HEK293T (cell line): Measurements from ENCODE around the gene DMD.

Experiments
- CTCF ChIA-PET: fragments of 350-600 bp; formaldehyde crosslinking; extraction: SDS; loops from one replicate; lab custom pipeline; 2021; ENCODE audit warnings: antibody characterized with exemption, inconsistent platforms; lab: Yijun Ruan, JAX
- POLR2A ChIA-PET: fragments of 350-600 bp; formaldehyde crosslinking; extraction: SDS; loops from one replicate; lab custom pipeline; 2020; ENCODE audit warnings: antibody characterized with exemption, inconsistent platforms; lab: Yijun Ruan, JAX
- DNase-seq: peaks from one replicate; pipeline ENCODE4 v3.0.0; 2012; ENCODE audit warnings: mixed read lengths; ENCODE audit errors: extremely low spot score
- ARNT ChIP-seq: fragments of 450-650 bp; IDR thresholded peaks from 2 replicates; pipeline ENCODE4 v1.6.1; 2017; ENCODE audit warnings: mild to moderate bottlenecking
- BHLHE40 ChIP-seq: fragments of 450-650 bp; IDR thresholded peaks from 2 replicates; pipeline ENCODE4 v1.6.1; 2016; ENCODE audit warnings: mild to moderate bottlenecking, moderate library complexity, borderline replicate concordance
- CTBP1 ChIP-seq: fragments of 450-650 bp; IDR thresholded peaks from 2 replicates; pipeline ENCODE4 v1.6.1; 2016; ENCODE audit warnings: borderline replicate concordance
- ELF4 ChIP-seq: fragments of 450-650 bp; IDR thresholded peaks from 2 replicates; pipeline ENCODE4 v1.6.1; 2017; ENCODE audit warnings: antibody characterized with exemption
- FOXA1 ChIP-seq: fragments of 450-650 bp; IDR thresholded peaks from 2 replicates; pipeline ENCODE4 v1.6.1; 2016; ENCODE audit warnings: mild to moderate bottlenecking
- FOXK2 ChIP-seq: fragments of 450-650 bp; IDR thresholded peaks from 2 replicates; pipeline ENCODE4 v1.6.1; 2016; ENCODE audit warnings: mild to moderate bottlenecking
- FOXM1 ChIP-seq: fragments of 450-650 bp; IDR thresholded peaks from 2 replicates; pipeline ENCODE4 v1.6.1; 2017; ENCODE audit warnings: mild to moderate bottlenecking, borderline replicate concordance
- HDGF ChIP-seq: fragments of 450-650 bp; IDR thresholded peaks from 2 replicates; pipeline ENCODE4 v1.6.1; 2017; ENCODE audit warnings: antibody characterized with exemption, borderline replicate concordance
- L3MBTL2 ChIP-seq: fragments of 450-650 bp; conservative IDR thresholded peaks from 2 replicates; pipeline ENCODE4 v1.6.1; 2016; ENCODE audit warnings: mild to moderate bottlenecking
- LEF1 ChIP-seq: fragments of 450-650 bp; IDR thresholded peaks from 2 replicates; pipeline ENCODE4 v1.6.1; 2017; ENCODE audit warnings: mild to moderate bottlenecking, borderline replicate concordance
- NFRKB ChIP-seq: fragments of 450-650 bp; IDR thresholded peaks from 2 replicates; pipeline ENCODE4 v1.6.1; 2016; ENCODE audit warnings: mild to moderate bottlenecking, moderate library complexity
- SP1 ChIP-seq: fragments of 450-650 bp; IDR thresholded peaks from 2 replicates; pipeline ENCODE4 v1.6.1; 2017
- SUZ12 ChIP-seq: fragments of 450-650 bp; IDR thresholded peaks from 2 replicates; pipeline ENCODE4 v1.6.1; 2016; ENCODE audit warnings: mild to moderate bottlenecking
- TARDBP ChIP-seq: fragments of 450-650 bp; IDR thresholded peaks from 2 replicates; pipeline ENCODE4 v1.6.1; 2016
- ZNF384 ChIP-seq: fragments of 450-650 bp; IDR thresholded peaks from 2 replicates; pipeline ENCODE4 v1.6.1; 2016
- TF ChIP-seq, protein P1 (sequence below): fragments of 450-650 bp; IDR thresholded peaks from 2 replicates; pipeline ENCODE4 v1.6.1; 2016

DMD gene

DNA sequence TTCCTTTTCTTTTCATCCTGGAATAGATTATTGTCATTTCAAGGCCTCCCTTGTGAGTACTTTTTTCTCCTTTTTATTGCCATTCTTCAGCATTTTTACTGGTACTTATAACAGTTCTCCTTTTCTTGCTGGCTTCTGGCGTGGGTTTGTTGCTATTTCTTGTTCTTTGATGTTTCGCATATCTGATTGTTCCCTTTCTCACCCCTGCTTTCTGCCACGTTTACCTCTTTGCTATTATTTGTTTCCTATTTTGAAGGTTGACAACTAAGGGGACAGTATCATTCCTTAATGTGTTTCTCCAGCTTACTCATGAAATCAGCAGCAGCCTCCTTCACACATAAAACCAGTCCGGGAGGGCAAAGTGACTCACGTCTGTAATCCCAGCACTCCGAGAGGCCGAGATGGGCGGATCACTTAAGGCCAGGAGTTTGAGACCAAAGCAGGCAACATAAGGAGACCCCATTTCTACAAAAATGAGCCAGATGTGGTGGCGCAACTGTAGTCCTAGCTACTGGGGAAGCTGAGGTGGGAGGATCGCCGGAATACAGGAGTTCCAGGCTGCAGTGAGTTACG, 72.6 kb downstream of the DMD start:
- DNase-seq, result no peak
- TF ChIP-seq ZNF384, result no peak
- TF ChIP-seq FOXK2, result no peak
- TF ChIP-seq ELF4, result no peak
- no peak for TF ChIP-seq SUZ12
- TF ChIP-seq FOXM1, result no peak
- TF ChIP-seq HDGF, result no peak
- TF ChIP-seq SP1, result no peak
- TF ChIP-seq, protein P1, sequence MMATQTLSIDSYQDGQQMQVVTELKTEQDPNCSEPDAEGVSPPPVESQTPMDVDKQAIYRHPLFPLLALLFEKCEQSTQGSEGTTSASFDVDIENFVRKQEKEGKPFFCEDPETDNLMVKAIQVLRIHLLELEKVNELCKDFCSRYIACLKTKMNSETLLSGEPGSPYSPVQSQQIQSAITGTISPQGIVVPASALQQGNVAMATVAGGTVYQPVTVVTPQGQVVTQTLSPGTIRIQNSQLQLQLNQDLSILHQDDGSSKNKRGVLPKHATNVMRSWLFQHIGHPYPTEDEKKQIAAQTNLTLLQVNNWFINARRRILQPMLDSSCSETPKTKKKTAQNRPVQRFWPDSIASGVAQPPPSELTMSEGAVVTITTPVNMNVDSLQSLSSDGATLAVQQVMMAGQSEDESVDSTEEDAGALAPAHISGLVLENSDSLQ, result no peak
- TF ChIP-seq BHLHE40, result no peak
- no peak for TF ChIP-seq L3MBTL2
- no peak for TF ChIP-seq LEF1
- no peak for TF ChIP-seq TARDBP
- no peak for TF ChIP-seq CTBP1
- TF ChIP-seq NFRKB, result no peak
- TF ChIP-seq FOXA1, result no peak
- no peak for TF ChIP-seq ARNT
- ChIA-PET POLR2A (no interaction called here), CTCF (no interaction called here)

DNA sequence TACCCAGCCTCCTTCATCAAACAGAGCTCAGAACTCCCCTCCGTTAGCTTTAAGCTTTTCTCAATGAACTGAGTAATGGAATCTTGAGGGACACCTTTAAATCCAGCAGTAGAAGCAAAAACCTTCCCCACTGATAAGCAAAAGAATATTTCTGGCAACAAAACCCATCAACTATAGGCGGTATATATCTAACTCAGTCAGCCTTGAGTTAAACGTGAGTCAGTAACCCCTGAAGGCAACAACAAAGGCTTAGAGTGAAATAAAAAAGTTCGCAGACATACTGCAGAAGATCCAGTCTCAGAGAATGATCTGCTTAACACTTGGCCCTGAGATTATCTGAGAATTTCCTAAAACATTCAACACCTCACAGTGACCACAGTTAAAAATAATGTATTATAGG, 77.2 kb downstream of the DMD start:
- POLR2A ChIA-PET, result no interaction called here
- no peak for DNase-seq
- TF ChIP-seq ELF4 (no peak), SUZ12 (no peak), TARDBP (no peak), FOXK2 (no peak)
- CTCF ChIA-PET, result no interaction called here

DNA sequence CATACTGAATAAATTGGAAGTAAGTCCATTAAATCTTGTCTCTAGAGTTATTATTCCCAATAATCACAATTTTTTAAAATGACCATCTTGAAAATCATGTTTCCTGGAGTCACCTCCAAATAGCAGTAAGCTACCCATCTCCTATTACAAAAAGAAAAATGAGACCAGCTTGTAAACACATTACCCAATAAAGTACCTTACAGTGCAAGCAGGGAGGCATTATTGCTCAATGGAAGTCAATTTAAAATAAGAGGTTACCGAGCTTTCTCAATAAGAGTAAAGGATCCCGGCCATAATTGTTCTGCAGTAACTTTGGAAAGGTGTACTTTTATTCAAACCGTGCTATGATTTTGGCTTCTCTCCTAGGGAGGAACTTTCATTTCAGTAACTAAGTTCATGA, 78.0 kb downstream of the DMD start:
- no peak for TF ChIP-seq HDGF
- no peak for TF ChIP-seq TARDBP
- DNase-seq, result no peak
- POLR2A ChIA-PET, result no interaction called here
- CTCF ChIA-PET, result interaction anchor here (0.6 kb wide), 1 partner anchor 301 kb away, joined by 3 read pairs; no protein-coding TSS in a partner anchor

DNA sequence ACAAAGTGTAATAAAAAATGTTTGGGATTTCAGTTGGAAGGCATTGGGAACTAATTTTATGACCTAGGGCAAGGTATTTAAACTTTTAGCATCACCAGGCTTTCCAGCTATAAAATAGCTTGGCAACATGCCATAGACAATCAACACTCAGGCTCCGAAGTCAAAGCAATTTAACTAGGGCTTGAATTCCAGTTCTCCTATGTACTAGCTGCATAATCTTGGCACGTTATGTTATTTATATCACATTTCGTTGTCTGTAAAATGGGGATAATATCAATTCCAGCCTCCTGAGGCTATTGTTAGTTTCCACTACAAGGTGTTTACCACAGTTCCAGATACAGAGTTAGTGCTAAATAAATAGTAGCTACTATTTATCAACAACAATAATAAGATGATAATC, 78.8 kb downstream of the DMD start:
- no peak for DNase-seq
- ChIA-PET CTCF (interaction anchor here (0.6 kb wide), 1 partner anchor 302 kb away, joined by 3 read pairs; no protein-coding TSS in a partner anchor), POLR2A (no interaction called here)
- TF ChIP-seq, protein P1, result peak; percentile 19; the same call in 1 of the 2 replicates
- TF ChIP-seq SUZ12, result no peak
- no peak for TF ChIP-seq SP1
- TF ChIP-seq LEF1, result no peak
- TF ChIP-seq ARNT, result no peak
- TF ChIP-seq ZNF384, result no peak

DNA sequence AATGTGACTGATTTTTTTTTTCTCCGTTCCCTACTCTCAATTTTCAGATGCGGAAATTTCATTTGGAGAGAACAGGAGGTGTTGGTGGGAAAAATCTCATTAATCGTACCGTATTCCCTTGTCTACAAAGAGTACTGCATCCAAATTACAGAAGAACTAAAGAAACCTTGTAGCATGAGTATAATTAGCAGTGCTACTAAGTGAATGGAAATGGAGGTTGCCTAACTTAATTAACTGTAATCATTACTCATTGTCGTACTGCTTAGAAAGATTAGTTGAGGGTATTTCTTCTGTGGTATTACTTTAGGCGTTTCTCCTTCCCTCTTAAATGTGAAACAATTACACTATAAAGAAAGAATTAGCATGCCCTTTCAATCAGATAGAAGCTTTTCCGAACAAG, 81.7 kb downstream of the DMD start:
- DNase-seq, result no peak
- no peak for TF ChIP-seq LEF1
- TF ChIP-seq FOXK2, result no peak
- TF ChIP-seq CTBP1, result no peak
- no peak for TF ChIP-seq SUZ12
- no peak for TF ChIP-seq ARNT
- no peak for TF ChIP-seq HDGF
- TF ChIP-seq BHLHE40, result no peak
- TF ChIP-seq L3MBTL2, result no peak
- TF ChIP-seq TARDBP, result no peak
- no peak for TF ChIP-seq NFRKB
- POLR2A ChIA-PET, result no interaction called here
- CTCF ChIA-PET, result no interaction called here

DNA sequence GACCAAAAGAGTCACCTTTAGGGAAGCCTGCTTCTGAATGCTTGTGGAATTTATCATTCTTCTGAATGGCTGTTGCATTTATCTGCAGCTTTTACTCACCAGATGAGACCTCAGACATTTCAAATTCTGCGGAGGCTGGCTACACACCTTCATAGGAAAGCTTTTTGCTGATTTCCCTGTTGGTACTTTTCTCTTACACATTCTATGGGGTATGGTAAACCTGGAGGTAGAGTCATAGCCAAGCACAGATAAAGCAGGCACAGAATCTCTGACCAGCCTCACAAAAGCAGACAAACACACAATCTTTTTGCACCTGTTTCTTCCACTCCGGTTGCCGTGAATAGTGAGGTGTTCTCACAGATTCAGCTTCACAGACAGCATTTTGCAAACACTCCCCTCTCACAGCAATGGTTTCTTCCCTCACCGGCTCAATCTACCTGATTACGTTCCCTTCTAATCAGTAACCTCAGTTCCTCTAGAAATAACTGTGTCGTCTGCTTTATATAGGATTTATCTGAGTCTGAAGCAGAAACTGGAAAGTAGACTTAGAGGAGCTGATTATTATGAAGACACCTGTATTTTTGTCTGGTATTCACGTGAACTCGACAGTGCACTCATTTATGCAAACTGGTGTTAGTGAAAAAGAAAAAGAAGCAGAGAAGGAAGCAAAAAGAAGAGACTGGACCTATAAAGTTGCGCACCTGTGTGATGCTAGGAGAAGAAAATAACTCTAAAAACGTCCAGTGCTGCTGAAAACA, 83.1 kb downstream of the DMD start:
- TF ChIP-seq SP1 (no peak), ZNF384 (no peak), FOXK2 (no peak)
- CTCF ChIA-PET, result no interaction called here
- POLR2A ChIA-PET, result no interaction called here
- DNase-seq, result no peak

DNA sequence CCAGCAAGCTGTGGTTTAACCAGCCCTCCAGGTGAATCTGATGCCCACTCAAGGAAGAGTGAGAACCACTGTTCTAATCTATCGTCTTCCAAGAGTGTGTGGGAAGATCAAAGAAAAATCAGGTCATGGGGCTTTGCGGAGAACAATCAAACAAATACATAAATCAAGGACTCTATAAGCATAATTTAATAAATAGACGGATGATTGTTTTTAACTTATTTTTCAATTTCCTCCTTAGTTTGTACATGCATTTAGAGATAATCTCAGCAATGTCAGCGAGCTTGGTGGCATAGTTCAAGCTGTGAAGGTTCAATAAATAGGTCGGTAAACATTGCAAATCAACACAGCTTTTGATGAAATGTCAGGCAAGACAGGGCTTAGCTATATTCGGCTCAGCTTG, 84.9 kb downstream of the DMD start:
- no peak for DNase-seq
- TF ChIP-seq SUZ12, result no peak
- ChIA-PET CTCF (no interaction called here), POLR2A (no interaction called here)

DNA sequence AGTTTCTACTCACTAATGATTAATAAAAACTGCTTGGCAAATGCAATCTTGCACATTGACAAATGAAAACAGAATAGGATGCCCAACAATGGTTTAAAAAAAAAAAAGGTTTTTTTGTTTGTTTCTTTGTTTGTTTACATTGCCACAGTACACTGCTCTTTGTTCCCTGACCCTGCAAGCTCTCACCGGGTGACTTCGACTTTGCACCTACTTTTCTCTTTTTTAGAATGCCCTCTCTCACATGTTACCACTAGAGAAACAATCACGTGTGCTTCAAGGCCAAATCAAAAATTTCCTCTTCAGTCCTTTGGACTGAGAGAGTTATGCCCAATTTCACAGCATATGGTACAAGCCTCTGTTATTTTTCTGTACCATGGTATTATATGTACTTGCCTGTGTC, 101.5 kb downstream of the DMD start:
- ChIA-PET CTCF (no interaction called here), POLR2A (no interaction called here)
- no peak for DNase-seq
- no peak for TF ChIP-seq ZNF384
- no peak for TF ChIP-seq FOXA1
- no peak for TF ChIP-seq NFRKB
- no peak for TF ChIP-seq BHLHE40
- TF ChIP-seq ELF4, result no peak
- no peak for TF ChIP-seq HDGF
- TF ChIP-seq TARDBP, result no peak
- TF ChIP-seq CTBP1, result no peak
- TF ChIP-seq FOXK2, result no peak
- TF ChIP-seq, protein P1, result no peak
- TF ChIP-seq L3MBTL2, result no peak
- no peak for TF ChIP-seq LEF1
